ENCODE measurements around the gene DCLRE1C.

DNA sequence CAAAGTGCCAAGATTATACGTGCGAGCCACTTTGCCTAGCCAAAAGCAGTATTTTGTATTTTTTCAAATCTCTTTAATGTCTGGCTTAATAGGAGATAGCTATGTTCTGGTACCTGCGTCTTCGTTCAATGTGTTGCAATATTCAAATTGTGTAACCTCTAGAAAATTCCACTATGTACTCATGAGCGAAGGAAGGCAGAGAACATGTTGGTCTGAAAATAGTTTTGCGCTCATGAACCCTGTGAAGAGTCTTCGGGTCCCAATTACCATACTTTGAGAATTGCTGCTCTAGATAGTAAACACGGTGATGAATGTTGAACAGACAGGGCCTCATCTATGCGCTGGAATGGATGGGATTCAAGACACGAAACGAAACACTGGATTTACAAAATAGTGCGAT lies 78.0 kb downstream of the DCLRE1C start:
- TF ChIP-seq CTCF (IDR thresholded peaks at IDR 0.05) (no peak), POLR2A (IDR thresholded peaks at IDR 0.05) (no peak)

Measured in testis (tissue), 2 donors.